Spinal cord (tissue), 10 donors: ENCODE measurements around the gene B3GAT3. TPM values are rescaled to one million over a fixed set of nuclear protein-coding genes. Genes with fewer than 3 reads are reported as not detected.
"Not testable (repeated sequence)": the region's sequence is repeated elsewhere in the genome, so short reads cannot be mapped to it uniquely, and the experiment has no call there.

Source experiments
- DNase-seq, 6 donors: peaks; one replicate each; pipeline versions ENCODE4 v3.0.0 to v3.0.0-alpha.2; 2013 to 2015; ENCODE audit warnings: low spot score in 6 of 6, low read depth in 4 of 6
- H3K27ac ChIP-seq: one replicate; pipeline ENCODE4 v1.5.1; 2013; ENCODE audit warnings: low read depth, low read length, control low read depth
- H3K27me3 ChIP-seq: one replicate; pipeline ENCODE4 v1.6.1; 2013; ENCODE audit warnings: low read length; ENCODE audit not compliant: control insufficient read depth, insufficient read depth
- H3K36me3 ChIP-seq: one replicate; pipeline ENCODE4 v1.6.1; 2013; ENCODE audit warnings: low read length; ENCODE audit not compliant: control insufficient read depth, insufficient read depth
- H3K4me1 ChIP-seq: one replicate; pipeline ENCODE4 v1.6.1; 2013; ENCODE audit warnings: low read length; ENCODE audit not compliant: control insufficient read depth, insufficient read depth
- H3K4me3 ChIP-seq: one replicate; pipeline ENCODE4 v1.5.1; 2013; ENCODE audit warnings: low read depth, low read length, control low read depth
- H3K9me3 ChIP-seq: one replicate; pipeline ENCODE4 v1.6.1; 2013; ENCODE audit warnings: low read length; ENCODE audit not compliant: control insufficient read depth, insufficient read depth
- WGBS: methylation state at CpG from one replicate; pipeline ENCODE4 v1.1.5; 2013; ENCODE audit warnings: missing lambda C conversion rate; ENCODE audit not compliant: insufficient coverage; 5-methylcytosine and 5-hydroxymethylcytosine counted together
- polyA plus RNA-seq, 2 donors: library from polyadenylated mRNA; unstranded; fragments of 120-200 nt; gene quantifications; one replicate each; pipeline ENCODE4 v1.2.1, GENCODE V29; 2013; ENCODE audit not compliant: insufficient read length in 2 of 2
- total RNA-seq, 2 donors: library from RNA; depleted of rRNA in 1 of 2; stranded (reverse); fragments of 120-200 nt in 1 of 2; fragments of >200 nt in 1 of 2; gene quantifications; one replicate each; pipeline versions ENCODE4 v1.2.3 to v1.2.4, GENCODE V29; 2013 to 2014
- donor health status: healthy.

B3GAT3 gene
- total and polyA plus RNA-seq, 4 donors, result 26.6 to 70.5 (median 47.4) TPM

DNA sequence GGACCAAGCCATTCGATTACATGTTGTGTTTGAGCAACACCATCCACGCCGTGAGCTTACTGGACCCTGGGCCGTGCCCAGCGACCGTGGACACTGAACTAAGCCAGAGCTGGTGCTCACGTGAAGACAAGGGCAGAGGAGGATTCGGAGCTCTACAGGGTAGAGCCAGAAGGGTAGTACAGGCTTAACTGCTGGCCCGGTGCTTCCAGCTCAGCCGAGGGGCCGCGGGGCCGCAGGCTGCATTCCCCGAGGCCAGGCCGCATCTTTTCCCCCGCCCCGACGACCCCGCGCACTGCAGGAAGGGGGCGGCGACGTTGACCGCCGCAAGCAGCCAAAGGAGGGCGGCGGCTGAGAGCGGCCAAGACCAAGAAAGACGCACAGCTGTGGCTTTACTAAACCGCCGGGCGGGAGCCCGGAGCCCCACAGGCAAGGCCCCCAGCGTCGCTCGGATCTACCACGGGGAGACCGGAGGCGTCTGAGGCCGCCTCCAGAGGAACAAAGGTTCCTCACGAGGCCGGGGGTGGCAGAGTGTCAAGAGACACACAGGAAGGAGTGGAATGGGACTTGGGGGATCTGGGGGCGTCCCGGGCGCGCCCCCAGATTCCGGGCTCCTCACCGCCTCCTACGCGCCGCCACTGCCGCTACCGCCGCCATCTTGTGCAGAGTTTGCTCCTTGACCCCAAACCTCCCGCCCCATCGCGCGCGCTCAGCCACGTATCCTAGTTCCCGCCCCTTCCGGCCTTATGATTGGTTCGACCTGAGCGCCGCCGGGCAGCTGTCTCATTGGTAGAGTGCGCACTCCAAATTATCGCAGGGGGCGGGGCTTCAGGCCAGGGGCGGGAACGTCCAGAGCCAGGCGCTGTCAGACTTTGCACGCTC is 24.4 kb upstream of the B3GAT3 start, which contains the start of gene GANAB:
Gene GANAB (minus strand): TSS at position 668 of the 879 bp plus-strand sequence. CDS start 14 bp downstream, at position 654.
- WGBS, result 0% methylated on average over 73 of the region's 73 CpGs
- H3K36me3 ChIP-seq, result peaks cover 52% of the 10 kb centered on the region

GRCh38 chr11:62645671-62645945 is 23.8 kb upstream of the B3GAT3 start:
- Histone ChIP-seq H3K27me3 (no peaks in the 10 kb centered on the region), H3K4me3 (peak overlapping the region; percentile 99), H3K9me3 (no peaks in the 10 kb centered on the region), H3K4me1 (peaks cover 23% of the 10 kb centered on the region), H3K27ac (peak overlapping the region; percentile 98), H3K36me3 (peaks cover 52% of the 10 kb centered on the region)
- no peak for DNase-seq
- 8% methylated on average over 4 of the region's 11 CpGs for WGBS

More for the DNA sequence above, 24.4 kb upstream of the B3GAT3 start, which contains the start of gene GANAB:
- H3K4me1 ChIP-seq, result peaks cover 23% of the 10 kb centered on the region
- no peaks in the 10 kb centered on the region for H3K27me3 ChIP-seq
- peak within 1 kb of the TSS; percentile 98 for H3K27ac ChIP-seq
- no peaks in the 10 kb centered on the region for H3K9me3 ChIP-seq
- H3K4me3 ChIP-seq, result peak within 1 kb of the TSS; percentile 99
- DNase-seq, result peak; percentile 88 to 99 (median 97)

DNA sequence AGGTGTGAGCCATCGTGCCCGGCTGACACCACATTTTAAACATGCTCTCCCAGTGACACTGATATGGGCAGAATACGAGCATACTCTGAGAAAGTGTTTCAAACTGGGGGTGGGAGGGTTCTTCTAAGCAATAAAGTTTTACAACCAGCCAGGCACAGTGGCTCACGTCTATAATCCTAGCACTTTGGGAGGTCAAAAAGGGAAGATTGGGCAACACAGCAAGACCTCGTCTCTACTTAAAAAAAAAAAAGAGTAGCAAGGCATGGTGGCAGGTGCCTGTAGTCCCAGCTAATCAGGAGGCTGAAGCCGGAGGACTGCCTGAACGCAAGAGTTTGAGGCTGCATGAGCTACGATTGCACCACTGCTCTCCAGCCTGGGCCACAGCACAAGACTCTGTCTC is 22.4 kb upstream of the B3GAT3 start:
- DNase-seq, result no peak
- H3K4me3 ChIP-seq, result no peak overlapping the region
- peaks cover 44% of the 10 kb centered on the region for H3K36me3 ChIP-seq
- WGBS, result 88% methylated on average over 4 of the region's 8 CpGs
- H3K4me1 ChIP-seq, result peaks cover 23% of the 10 kb centered on the region
- no peaks in the 10 kb centered on the region for H3K27me3 ChIP-seq
- no peaks in the 10 kb centered on the region for H3K9me3 ChIP-seq
- H3K27ac ChIP-seq, result no peak overlapping the region

GRCh38 chr11:62632492-62632891 is 10.7 kb upstream of the B3GAT3 start:
- Histone ChIP-seq H3K4me1 (no peaks in the 10 kb centered on the region), H3K27ac (no peak overlapping the region), H3K4me3 (no peak overlapping the region), H3K9me3 (no peaks in the 10 kb centered on the region), H3K36me3 (peaks cover 97% of the 10 kb centered on the region), H3K27me3 (no peaks in the 10 kb centered on the region)
- no peak for DNase-seq
- WGBS, result 96% methylated on average over 6 of the region's 6 CpGs

DNA sequence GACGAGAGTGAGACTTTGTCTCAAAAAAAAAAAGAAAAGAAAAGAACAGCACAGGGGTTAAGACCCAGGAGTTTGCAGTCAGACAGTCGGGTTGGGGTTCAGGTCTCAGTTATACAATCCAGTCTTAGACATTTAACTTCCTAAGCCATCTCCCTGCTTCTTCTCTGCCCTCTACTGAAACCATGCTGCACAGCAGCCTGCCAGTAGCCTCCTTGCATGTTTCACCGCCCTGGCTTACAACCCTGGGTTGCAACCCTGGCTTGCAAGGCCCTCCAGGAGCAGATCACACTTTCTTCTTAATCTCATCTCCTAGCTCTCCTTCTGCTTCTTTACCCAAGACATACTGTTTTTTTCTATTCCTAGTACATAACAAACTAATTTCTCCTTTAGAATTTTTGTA is 5.9 kb upstream of the B3GAT3 start:
- Histone ChIP-seq H3K36me3 (peaks cover 86% of the 10 kb centered on the region), H3K27ac (no peak overlapping the region), H3K4me1 (no peaks in the 10 kb centered on the region), H3K27me3 (no peaks in the 10 kb centered on the region), H3K9me3 (no peaks in the 10 kb centered on the region), H3K4me3 (no peak overlapping the region)
- DNase-seq, result no peak
- 83% methylated on average over 3 of the region's 3 CpGs for WGBS

DNA sequence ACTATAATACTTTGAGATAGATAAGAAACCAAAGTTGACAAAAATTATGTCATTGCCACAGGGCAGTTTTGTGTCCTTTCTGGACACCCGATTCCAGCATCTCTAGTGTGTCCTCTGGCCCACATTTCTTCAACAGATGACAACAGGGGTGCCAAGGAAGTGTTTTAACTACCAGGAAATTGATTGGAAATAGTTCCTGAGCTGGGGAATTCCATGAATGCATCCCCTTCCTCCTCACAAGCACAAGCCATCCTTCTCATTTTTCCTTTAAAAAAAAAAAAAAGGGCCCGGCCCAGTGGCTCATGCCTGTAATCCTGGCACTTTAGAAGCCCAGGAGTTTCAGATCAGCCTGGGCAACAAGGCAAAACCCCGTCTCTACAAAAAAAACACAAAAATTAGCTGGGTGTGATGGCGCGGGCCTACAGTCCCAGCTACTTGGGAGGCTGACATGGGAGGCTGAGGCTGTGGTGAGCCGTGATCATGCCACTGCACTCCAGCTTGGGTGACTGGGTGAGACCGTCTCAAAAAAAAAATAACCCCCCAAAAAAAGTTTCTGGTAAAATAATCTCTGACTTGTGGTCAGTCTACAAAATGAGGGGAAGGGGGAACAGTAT is 797 bp upstream of the B3GAT3 start:
- WGBS, result 71% methylated on average over 1 of the region's 7 CpGs
- peaks cover 12% of the 10 kb centered on the region for H3K4me1 ChIP-seq
- peak overlapping the region; percentile 90 for H3K27ac ChIP-seq
- H3K4me3 ChIP-seq, result peak overlapping the region; percentile 86
- DNase-seq, result no peak
- H3K9me3 ChIP-seq, result no peaks in the 10 kb centered on the region
- H3K27me3 ChIP-seq, result no peaks in the 10 kb centered on the region
- peaks cover 52% of the 10 kb centered on the region for H3K36me3 ChIP-seq

- Histone ChIP-seq H3K9me3 (no peaks in the 10 kb centered on the region), H3K27me3 (no peaks in the 10 kb centered on the region), H3K4me1 (peaks cover 12% of the 10 kb centered on the region), H3K36me3 (peaks cover 51% of the 10 kb centered on the region), H3K27ac (peak overlapping the region; percentile 90), H3K4me3 (peak overlapping the region; percentile 86)
- 0% methylated on average over 4 of the region's 8 CpGs for WGBS
- no peak for DNase-seq
Observed at GRCh38 chr11:62621027-62621566, 689 bp downstream of the B3GAT3 start.

- not testable (repeated sequence) for H3K27me3 ChIP-seq, H3K27ac ChIP-seq, H3K9me3 ChIP-seq, H3K4me3 ChIP-seq, DNase-seq
- peaks cover 26% of the 10 kb centered on the region for H3K4me1 ChIP-seq
- 87% methylated on average over 6 of the region's 14 CpGs for WGBS
- H3K36me3 ChIP-seq, result peaks cover 52% of the 10 kb centered on the region
Observed at GRCh38 chr11:62616957-62617356, 4.8 kb downstream of the B3GAT3 start.

GRCh38 chr11:62615521-62615920 is 6.3 kb downstream of the B3GAT3 start:
- Histone ChIP-seq H3K4me1 (peaks cover 31% of the 10 kb centered on the region), H3K27me3 (no peaks in the 10 kb centered on the region), H3K9me3 (no peaks in the 10 kb centered on the region), H3K36me3 (peaks cover 60% of the 10 kb centered on the region), H3K4me3 (no peak overlapping the region), H3K27ac (no peak overlapping the region)
- no peak for DNase-seq
- WGBS, result 96% methylated on average over 3 of the region's 7 CpGs
